SK-N-SH (cell line): ENCODE data around the gene ANKRD2. TPM values are rescaled to one million over a fixed set of nuclear protein-coding genes. Genes with fewer than 3 reads are reported as not detected.

Source experiments
- CTCF ChIA-PET: fragments of 300-600, 350-600 bp; formaldehyde crosslinking; extraction: SDS; loops from one replicate; lab custom pipeline; 2021; lab: Yijun Ruan, JAX
- POLR2A ChIA-PET: fragments of 350-600 bp; sonication (Branson Sonifier 250); formaldehyde crosslinking; extraction: SDS; loops from one replicate; lab custom pipeline; 2020; ENCODE audit warnings: antibody characterized with exemption, inconsistent platforms; lab: Yijun Ruan, JAX
- DNase-seq: peaks from one replicate; pipeline ENCODE4 v3.0.0; 2012
- H2AFZ ChIP-seq: fragments of 200-600 bp; sonication (generic); 2 replicates; pipeline ENCODE4 v1.8.1; 2016; ENCODE audit warnings: antibody characterized with exemption, mild to moderate bottlenecking, low read depth
- H3F3A ChIP-seq: fragments of 200-600 bp; sonication (generic); replicated peaks from 2 replicates; pipeline ENCODE3; 2016; ENCODE audit warnings: antibody characterized with exemption, mild to moderate bottlenecking; ENCODE audit not compliant: insufficient read depth
- H3K27ac ChIP-seq, 2 experiments: fragments of 200-500 bp in 1 of 2; fragments of 200-600 bp in 1 of 2; sonication (Bioruptor generic) in 1 of 2; sonication (generic), shearing (Covaris generic) in 1 of 2; 2 replicates each; pipeline versions ENCODE4 v1.5.1 to v1.6.1; 2014 to 2016; ENCODE audit warnings: low read depth in 2 of 2, inconsistent platforms in 1 of 2, low read length in 1 of 2, mild to moderate bottlenecking in 1 of 2, mixed read lengths in 1 of 2
- H3K27me3 ChIP-seq: fragments of 200-600 bp; sonication (generic), shearing (Covaris generic); 2 replicates; pipeline ENCODE4 v1.6.1; 2016; ENCODE audit warnings: mixed run types; ENCODE audit not compliant: insufficient read depth
- H3K36me3 ChIP-seq, 2 experiments: fragments of 200-500 bp in 1 of 2; fragments of 200-600 bp in 1 of 2; sonication (Bioruptor generic) in 1 of 2; sonication (generic) in 1 of 2; replicated peaks in 1 of 2; 2 replicates each; pipeline versions ENCODE3 to v1.5.1; 2014 to 2016; ENCODE audit warnings: low read length in 1 of 2, mild to moderate bottlenecking in 1 of 2; ENCODE audit not compliant: insufficient read depth in 2 of 2, control insufficient read depth in 1 of 2
- H3K4me1 ChIP-seq, 2 experiments: fragments of 200-500 bp in 1 of 2; fragments of 200-600 bp in 1 of 2; sonication (Bioruptor generic) in 1 of 2; sonication (generic), shearing (Covaris generic) in 1 of 2; 2 replicates each; pipeline versions ENCODE4 v1.5.1 to v1.6.1; 2014 to 2016; ENCODE audit warnings: low read depth in 1 of 2, low read length in 1 of 2, mixed run types in 1 of 2; ENCODE audit not compliant: insufficient read depth in 2 of 2, control insufficient read depth in 1 of 2
- H3K4me2 ChIP-seq: fragments of 200-600 bp; sonication (generic), shearing (Covaris generic); 2 replicates; pipeline ENCODE4 v1.6.1; 2017; ENCODE audit warnings: mixed run types
- H3K4me3 ChIP-seq, 2 experiments: fragments of 200-500 bp in 1 of 2; fragments of 200-600 bp in 1 of 2; sonication (Bioruptor generic) in 1 of 2; sonication (generic), shearing (Covaris generic) in 1 of 2; 2 replicates each; pipeline versions ENCODE4 v1.5.1 to v1.8.1; 2014 to 2016; ENCODE audit warnings: low read depth in 2 of 2, inconsistent platforms in 1 of 2, low read length in 1 of 2, mild to moderate bottlenecking in 1 of 2, mixed read lengths in 1 of 2, moderate library complexity in 1 of 2
- H3K79me2 ChIP-seq: fragments of 200-600 bp; sonication (generic); 2 replicates; pipeline ENCODE4 v1.8.1; 2017; ENCODE audit warnings: mild to moderate bottlenecking; ENCODE audit not compliant: insufficient read depth
- H3K9ac ChIP-seq: fragments of 200-600 bp; sonication (generic); 2 replicates; pipeline ENCODE4 v1.6.1; 2017; ENCODE audit warnings: mixed run types
- H3K9me2 ChIP-seq: fragments of 200-600 bp; sonication (generic); 2 replicates; pipeline ENCODE4 v1.6.1; 2017; ENCODE audit warnings: mixed run types
- H3K9me3 ChIP-seq: fragments of 200-600 bp; sonication (generic); 2 replicates; pipeline ENCODE4 v1.6.1; 2017; ENCODE audit warnings: mixed run types, mild to moderate bottlenecking, moderate library complexity
- H4K20me1 ChIP-seq: fragments of 200-600 bp; sonication (generic); 2 replicates; pipeline ENCODE4 v1.6.1; 2017; ENCODE audit warnings: mild to moderate bottlenecking, mixed run types; ENCODE audit not compliant: insufficient read depth
- CHD2 ChIP-seq: fragments of 150-350 bp; IDR thresholded peaks from 2 replicates; pipeline ENCODE4 v1.6.1; 2018; ENCODE audit warnings: low read length; ENCODE audit not compliant: partially characterized antibody
- JUND ChIP-seq: IDR thresholded peaks from 2 replicates; pipeline ENCODE4 v1.4.0; 2012
- MXI1 ChIP-seq: IDR thresholded peaks from 2 replicates; pipeline ENCODE4 v1.6.1; 2012; ENCODE audit warnings: mild to moderate bottlenecking, low read depth, low read length, improper control_type of control experiment
- NFIC ChIP-seq: IDR thresholded peaks from 2 replicates; pipeline ENCODE4 v1.4.0; 2012; ENCODE audit warnings: borderline replicate concordance
- NRF1 ChIP-seq: IDR thresholded peaks from 2 replicates; pipeline ENCODE4 v1.6.1; 2012; ENCODE audit warnings: low read depth, mild to moderate bottlenecking, low read length
- POLR2AphosphoS5 ChIP-seq: IDR thresholded peaks from 2 replicates; pipeline ENCODE4 v1.6.1; 2012; ENCODE audit warnings: low read depth, low read length
- RAD21 ChIP-seq: IDR thresholded peaks from 2 replicates; pipeline ENCODE4 v1.6.1; 2012; ENCODE audit warnings: mild to moderate bottlenecking, low read length
- RXRA ChIP-seq: IDR thresholded peaks from 2 replicates; pipeline ENCODE4 v1.4.0; 2012; ENCODE audit warnings: low read depth, mild to moderate bottlenecking, borderline replicate concordance
- TAF1 ChIP-seq: IDR thresholded peaks from 2 replicates; pipeline ENCODE4 v1.6.1; 2012; ENCODE audit warnings: low read depth, mild to moderate bottlenecking, low read length, moderate library complexity, borderline replicate concordance
- TCF12 ChIP-seq: IDR thresholded peaks from 2 replicates; pipeline ENCODE4 v1.4.0; 2012
- YY1 ChIP-seq: IDR thresholded peaks from 2 replicates; pipeline ENCODE4 v1.4.0; 2012; ENCODE audit warnings: low read depth, mild to moderate bottlenecking
- WGBS: methylation state at CpG from one replicate; pipeline ENCODE4 v1.1.6; 2017; ENCODE audit warnings: low lambda C conversion rate; 5-methylcytosine and 5-hydroxymethylcytosine counted together
- polyA plus RNA-seq, 3 experiments: library from polyadenylated mRNA; depleted of rRNA; stranded (reverse); fragments of >200 nt; gene quantifications; 2 replicates each; pipeline ENCODE4 v1.2.3, GENCODE V29; 2012
- TF ChIP-seq, protein P1 (sequence below): IDR thresholded peaks from 2 replicates; pipeline ENCODE4 v1.4.0; 2012; ENCODE audit warnings: low read depth, borderline replicate concordance
- TF ChIP-seq, protein P2 (sequence below): IDR thresholded peaks from 2 replicates; pipeline ENCODE4; 2012
- TF ChIP-seq, protein P3 (sequence below): IDR thresholded peaks from 2 replicates; pipeline ENCODE4 v1.4.0; 2012; ENCODE audit warnings: low read depth, borderline replicate concordance
- TF ChIP-seq, protein P4 (sequence below): fragments of 200-600 bp; sonication (generic); IDR thresholded peaks from 2 replicates; pipeline ENCODE4 v1.6.1; 2017; ENCODE audit warnings: antibody characterized with exemption, mild to moderate bottlenecking, moderate library complexity
- TF ChIP-seq, protein P5 (sequence below): fragments of 150-350 bp; IDR thresholded peaks from 2 replicates; pipeline ENCODE4 v1.6.1; 2016; ENCODE audit warnings: mild to moderate bottlenecking, low read depth, low read length
- TF ChIP-seq, protein P6 (sequence below): fragments of 150-350 bp; IDR thresholded peaks from 2 replicates; pipeline ENCODE4 v1.6.1; 2017; ENCODE audit warnings: antibody characterized with exemption, low read length, low read depth, borderline replicate concordance

ANKRD2 gene
- polyA plus RNA-seq, 1 of the 3 experiments (the other 2 are of a cell fraction) = 0.72 TPM

DNA sequence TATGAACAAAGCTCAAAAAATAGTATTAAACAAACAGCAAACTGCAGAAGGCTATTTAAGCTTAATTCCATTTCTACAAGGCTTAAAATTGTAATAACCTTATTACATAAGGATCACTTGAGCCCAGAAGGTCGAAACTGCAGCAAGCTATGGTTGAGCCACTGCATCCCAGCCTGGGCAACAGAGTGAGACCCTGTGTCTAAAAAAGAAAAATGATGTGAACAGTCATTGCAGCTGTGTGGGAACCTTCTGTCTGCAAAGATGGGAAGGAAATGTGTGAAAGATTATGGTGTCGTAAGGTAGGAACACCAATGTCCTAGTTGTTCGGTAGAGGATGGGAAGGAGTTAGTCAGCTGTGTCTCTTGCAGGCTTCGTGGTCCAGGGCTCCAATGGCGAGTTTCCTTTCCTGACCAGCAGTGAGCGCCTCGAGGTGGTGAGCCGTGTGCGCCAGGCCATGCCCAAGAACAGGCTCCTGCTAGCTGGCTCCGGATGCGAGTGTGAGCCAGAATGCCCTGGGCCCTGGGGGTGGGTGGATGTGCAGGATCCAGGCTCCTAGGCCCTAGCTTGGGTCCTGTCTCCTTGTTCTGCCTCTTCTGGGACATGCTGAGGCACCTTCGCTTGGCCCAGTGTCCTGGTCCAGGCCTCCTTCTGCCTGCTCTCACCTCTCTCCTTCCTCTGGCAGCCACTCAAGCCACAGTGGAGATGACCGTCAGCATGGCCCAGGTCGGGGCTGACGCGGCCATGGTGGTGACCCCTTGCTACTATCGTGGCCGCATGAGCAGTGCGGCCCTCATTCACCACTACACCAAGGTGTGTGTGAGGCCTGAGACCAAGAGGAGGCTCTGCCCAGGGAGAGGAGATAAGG, 26.1 kb downstream of the ANKRD2 start:
- H3K27ac ChIP-seq = no peak overlapping the region

More for the DNA sequence above, 26.1 kb downstream of the ANKRD2 start:
- Histone ChIP-seq H4K20me1 (no peaks in the 10 kb centered on the region), H3K36me3 (no peaks in the 10 kb centered on the region), H3K9ac (no peak overlapping the region), H3K4me3 (no peak overlapping the region), H3K9me3 (no peaks in the 10 kb centered on the region), H2AFZ (no peak overlapping the region), H3K79me2 (no peaks in the 10 kb centered on the region), H3F3A (peaks cover 31% of the 10 kb centered on the region), H3K4me1 (peaks cover 9 to 21% of the 10 kb centered on the region in 2 experiments; a peak in 3 of 4 replicates), H3K9me2 (no peaks in the 10 kb centered on the region), H3K4me2 (no peak overlapping the region), H3K27me3 (no peaks in the 10 kb centered on the region)
- 93% methylated on average over 10 of the region's 19 CpGs for WGBS
- CTCF ChIA-PET = interaction anchor here (4.1 kb wide), 1 partner anchor 11 kb away, joined by 16 read pairs; no protein-coding TSS in a partner anchor
- no peak for DNase-seq
- POLR2A ChIA-PET = no interaction called here
- TF ChIP-seq RXRA (no peak), NFIC (no peak), CHD2 (no peak), RAD21 (no peak), NRF1 (no peak), TAF1 (no peak), MXI1 (no peak), YY1 (no peak), POLR2AphosphoS5 (no peak), JUND (no peak), TCF12 (no peak)
- TF ChIP-seq, protein P1, sequence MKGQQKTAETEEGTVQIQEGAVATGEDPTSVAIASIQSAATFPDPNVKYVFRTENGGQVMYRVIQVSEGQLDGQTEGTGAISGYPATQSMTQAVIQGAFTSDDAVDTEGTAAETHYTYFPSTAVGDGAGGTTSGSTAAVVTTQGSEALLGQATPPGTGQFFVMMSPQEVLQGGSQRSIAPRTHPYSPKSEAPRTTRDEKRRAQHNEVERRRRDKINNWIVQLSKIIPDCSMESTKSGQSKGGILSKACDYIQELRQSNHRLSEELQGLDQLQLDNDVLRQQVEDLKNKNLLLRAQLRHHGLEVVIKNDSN = no peak
- TF ChIP-seq, protein P2, sequence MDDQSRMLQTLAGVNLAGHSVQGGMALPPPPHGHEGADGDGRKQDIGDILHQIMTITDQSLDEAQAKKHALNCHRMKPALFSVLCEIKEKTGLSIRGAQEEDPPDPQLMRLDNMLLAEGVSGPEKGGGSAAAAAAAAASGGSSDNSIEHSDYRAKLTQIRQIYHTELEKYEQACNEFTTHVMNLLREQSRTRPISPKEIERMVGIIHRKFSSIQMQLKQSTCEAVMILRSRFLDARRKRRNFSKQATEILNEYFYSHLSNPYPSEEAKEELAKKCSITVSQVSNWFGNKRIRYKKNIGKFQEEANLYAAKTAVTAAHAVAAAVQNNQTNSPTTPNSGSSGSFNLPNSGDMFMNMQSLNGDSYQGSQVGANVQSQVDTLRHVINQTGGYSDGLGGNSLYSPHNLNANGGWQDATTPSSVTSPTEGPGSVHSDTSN = no peak
- TF ChIP-seq, protein P3, sequence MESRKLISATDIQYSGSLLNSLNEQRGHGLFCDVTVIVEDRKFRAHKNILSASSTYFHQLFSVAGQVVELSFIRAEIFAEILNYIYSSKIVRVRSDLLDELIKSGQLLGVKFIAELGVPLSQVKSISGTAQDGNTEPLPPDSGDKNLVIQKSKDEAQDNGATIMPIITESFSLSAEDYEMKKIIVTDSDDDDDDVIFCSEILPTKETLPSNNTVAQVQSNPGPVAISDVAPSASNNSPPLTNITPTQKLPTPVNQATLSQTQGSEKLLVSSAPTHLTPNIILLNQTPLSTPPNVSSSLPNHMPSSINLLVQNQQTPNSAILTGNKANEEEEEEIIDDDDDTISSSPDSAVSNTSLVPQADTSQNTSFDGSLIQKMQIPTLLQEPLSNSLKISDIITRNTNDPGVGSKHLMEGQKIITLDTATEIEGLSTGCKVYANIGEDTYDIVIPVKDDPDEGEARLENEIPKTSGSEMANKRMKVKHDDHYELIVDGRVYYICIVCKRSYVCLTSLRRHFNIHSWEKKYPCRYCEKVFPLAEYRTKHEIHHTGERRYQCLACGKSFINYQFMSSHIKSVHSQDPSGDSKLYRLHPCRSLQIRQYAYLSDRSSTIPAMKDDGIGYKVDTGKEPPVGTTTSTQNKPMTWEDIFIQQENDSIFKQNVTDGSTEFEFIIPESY = no peak
- TF ChIP-seq, protein P4, sequence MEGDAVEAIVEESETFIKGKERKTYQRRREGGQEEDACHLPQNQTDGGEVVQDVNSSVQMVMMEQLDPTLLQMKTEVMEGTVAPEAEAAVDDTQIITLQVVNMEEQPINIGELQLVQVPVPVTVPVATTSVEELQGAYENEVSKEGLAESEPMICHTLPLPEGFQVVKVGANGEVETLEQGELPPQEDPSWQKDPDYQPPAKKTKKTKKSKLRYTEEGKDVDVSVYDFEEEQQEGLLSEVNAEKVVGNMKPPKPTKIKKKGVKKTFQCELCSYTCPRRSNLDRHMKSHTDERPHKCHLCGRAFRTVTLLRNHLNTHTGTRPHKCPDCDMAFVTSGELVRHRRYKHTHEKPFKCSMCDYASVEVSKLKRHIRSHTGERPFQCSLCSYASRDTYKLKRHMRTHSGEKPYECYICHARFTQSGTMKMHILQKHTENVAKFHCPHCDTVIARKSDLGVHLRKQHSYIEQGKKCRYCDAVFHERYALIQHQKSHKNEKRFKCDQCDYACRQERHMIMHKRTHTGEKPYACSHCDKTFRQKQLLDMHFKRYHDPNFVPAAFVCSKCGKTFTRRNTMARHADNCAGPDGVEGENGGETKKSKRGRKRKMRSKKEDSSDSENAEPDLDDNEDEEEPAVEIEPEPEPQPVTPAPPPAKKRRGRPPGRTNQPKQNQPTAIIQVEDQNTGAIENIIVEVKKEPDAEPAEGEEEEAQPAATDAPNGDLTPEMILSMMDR = no peak
- TF ChIP-seq, protein P5, sequence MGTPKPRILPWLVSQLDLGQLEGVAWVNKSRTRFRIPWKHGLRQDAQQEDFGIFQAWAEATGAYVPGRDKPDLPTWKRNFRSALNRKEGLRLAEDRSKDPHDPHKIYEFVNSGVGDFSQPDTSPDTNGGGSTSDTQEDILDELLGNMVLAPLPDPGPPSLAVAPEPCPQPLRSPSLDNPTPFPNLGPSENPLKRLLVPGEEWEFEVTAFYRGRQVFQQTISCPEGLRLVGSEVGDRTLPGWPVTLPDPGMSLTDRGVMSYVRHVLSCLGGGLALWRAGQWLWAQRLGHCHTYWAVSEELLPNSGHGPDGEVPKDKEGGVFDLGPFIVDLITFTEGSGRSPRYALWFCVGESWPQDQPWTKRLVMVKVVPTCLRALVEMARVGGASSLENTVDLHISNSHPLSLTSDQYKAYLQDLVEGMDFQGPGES = no peak
- TF ChIP-seq, protein P6, sequence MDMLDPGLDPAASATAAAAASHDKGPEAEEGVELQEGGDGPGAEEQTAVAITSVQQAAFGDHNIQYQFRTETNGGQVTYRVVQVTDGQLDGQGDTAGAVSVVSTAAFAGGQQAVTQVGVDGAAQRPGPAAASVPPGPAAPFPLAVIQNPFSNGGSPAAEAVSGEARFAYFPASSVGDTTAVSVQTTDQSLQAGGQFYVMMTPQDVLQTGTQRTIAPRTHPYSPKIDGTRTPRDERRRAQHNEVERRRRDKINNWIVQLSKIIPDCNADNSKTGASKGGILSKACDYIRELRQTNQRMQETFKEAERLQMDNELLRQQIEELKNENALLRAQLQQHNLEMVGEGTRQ = no peak
- TF ChIP-seq, all 33 proteins: peak for 0
